ENCODE results near the gene INTS7.

The INTS7 gene

GRCh38 chr1:211910113-211910884 is 125.1 kb downstream of the INTS7 start:
- no peak for TF ChIP-seq CTCF (IDR thresholded peaks at IDR 0.05; ENCODE audit: low read depth, low read length)
- no peak for DNase-seq (ENCODE audit: extremely low read depth, low read depth)

GRCh38 chr1:211909395-211909794 is 126.0 kb downstream of the INTS7 start:
- no peak for DNase-seq (ENCODE audit: extremely low read depth, low read depth)
- no peak for TF ChIP-seq CTCF (IDR thresholded peaks at IDR 0.05; ENCODE audit: low read depth, low read length)

- no peak for TF ChIP-seq CTCF (IDR thresholded peaks at IDR 0.05; ENCODE audit: low read depth, low read length)
- no peak for DNase-seq (ENCODE audit: extremely low read depth, low read depth)
These were observed 126.4 kb downstream of the INTS7 start for GRCh38 chr1:211908951-211909350.

- no peak for DNase-seq (ENCODE audit: extremely low read depth, low read depth)
- TF ChIP-seq CTCF (IDR thresholded peaks at IDR 0.05; ENCODE audit: low read depth, low read length), result no peak
These were observed 126.9 kb downstream of the INTS7 start for GRCh38 chr1:211908453-211908852.

GRCh38 chr1:211903490-211904245 is 131.7 kb downstream of the INTS7 start:
- no peak for DNase-seq (ENCODE audit: extremely low read depth, low read depth)
- TF ChIP-seq CTCF (IDR thresholded peaks at IDR 0.05; ENCODE audit: low read depth, low read length), result no peak

- TF ChIP-seq CTCF (IDR thresholded peaks at IDR 0.05; ENCODE audit: low read depth, low read length), result no peak
- DNase-seq (ENCODE audit: extremely low read depth, low read depth), result no peak
These were observed 132.6 kb downstream of the INTS7 start for GRCh38 chr1:211902624-211903291.

GRCh38 chr1:211901945-211902344 is 133.4 kb downstream of the INTS7 start:
- DNase-seq (ENCODE audit: extremely low read depth, low read depth), result no peak
- TF ChIP-seq CTCF (IDR thresholded peaks at IDR 0.05; ENCODE audit: low read depth, low read length), result no peak

All from AG09319 (cell line).